ENCODE measurements around the gene CORO6.

GRCh38 chr17:29574732-29575510, 47.8 kb downstream of the CORO6 start:
- TF ChIP-seq, protein P1, sequence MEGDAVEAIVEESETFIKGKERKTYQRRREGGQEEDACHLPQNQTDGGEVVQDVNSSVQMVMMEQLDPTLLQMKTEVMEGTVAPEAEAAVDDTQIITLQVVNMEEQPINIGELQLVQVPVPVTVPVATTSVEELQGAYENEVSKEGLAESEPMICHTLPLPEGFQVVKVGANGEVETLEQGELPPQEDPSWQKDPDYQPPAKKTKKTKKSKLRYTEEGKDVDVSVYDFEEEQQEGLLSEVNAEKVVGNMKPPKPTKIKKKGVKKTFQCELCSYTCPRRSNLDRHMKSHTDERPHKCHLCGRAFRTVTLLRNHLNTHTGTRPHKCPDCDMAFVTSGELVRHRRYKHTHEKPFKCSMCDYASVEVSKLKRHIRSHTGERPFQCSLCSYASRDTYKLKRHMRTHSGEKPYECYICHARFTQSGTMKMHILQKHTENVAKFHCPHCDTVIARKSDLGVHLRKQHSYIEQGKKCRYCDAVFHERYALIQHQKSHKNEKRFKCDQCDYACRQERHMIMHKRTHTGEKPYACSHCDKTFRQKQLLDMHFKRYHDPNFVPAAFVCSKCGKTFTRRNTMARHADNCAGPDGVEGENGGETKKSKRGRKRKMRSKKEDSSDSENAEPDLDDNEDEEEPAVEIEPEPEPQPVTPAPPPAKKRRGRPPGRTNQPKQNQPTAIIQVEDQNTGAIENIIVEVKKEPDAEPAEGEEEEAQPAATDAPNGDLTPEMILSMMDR (IDR thresholded peaks at IDR 0.05) = no peak
- no peak for TF ChIP-seq POLR2A (IDR thresholded peaks at IDR 0.05)
